ENCODE data around the gene GARNL3. TPM values are rescaled to one million over a fixed set of nuclear protein-coding genes. Genes with fewer than 3 reads are reported as not detected.

The GARNL3 gene
- total and polyA plus RNA-seq, 2 donors (not counting 1 experiment from before 2014, with no cell fraction given): 1.5 to 12.6 TPM

DNA sequence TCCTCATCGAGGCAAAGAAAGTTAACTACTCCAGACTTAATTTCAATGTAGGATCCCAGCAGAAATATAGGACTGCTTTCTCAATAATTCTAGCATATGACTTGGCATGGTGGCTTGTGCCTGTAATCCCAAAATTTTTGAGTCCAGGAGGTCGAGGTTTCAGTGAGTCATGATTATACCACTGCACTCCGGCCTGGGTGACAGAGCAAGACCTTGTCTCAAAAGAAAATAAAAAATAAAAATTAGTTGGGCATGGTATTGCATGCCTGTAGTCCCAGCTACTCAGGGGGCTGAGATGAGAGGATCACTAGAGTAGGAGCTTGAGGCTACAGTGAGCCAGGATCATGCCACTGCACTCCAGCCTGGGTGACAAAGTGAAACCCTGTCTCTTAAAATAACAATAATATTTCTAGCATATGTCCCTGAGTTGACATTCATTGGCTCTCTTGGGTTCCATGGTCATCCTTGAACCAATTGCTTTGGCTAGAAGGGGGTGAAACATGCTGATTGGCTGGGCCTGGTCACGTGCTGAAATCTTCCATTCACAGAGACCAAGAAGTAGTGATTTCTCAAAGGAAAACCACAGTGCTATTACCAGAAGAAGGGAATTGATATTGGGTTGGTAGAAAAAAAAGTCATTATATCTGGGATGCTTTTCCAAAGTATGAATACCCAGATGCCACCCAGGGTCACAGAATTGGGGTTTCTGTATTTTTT, 31.6 kb upstream of the GARNL3 start:
- Mint-ChIP-seq H3K9me3 (ENCODE audit: insufficient read depth) (no peaks in the 10 kb centered on the region), H3K4me1 (no peaks in the 10 kb centered on the region), H3K27ac (no peak overlapping the region), H3K27me3 (no peaks in the 10 kb centered on the region), H3K4me3 (no peak overlapping the region)
- intact Hi-C loops (cut with micrococcal nuclease): no loop called here
- Histone ChIP-seq H4K20me1 (ENCODE audit: control insufficient read depth, insufficient read depth, low read length, poor library complexity, severe bottlenecking) (no peaks in the 10 kb centered on the region), H3K9ac (ENCODE audit: low read length) (no peak overlapping the region), H2AFZ (ENCODE audit: insufficient read depth, low read depth, low read length, poor library complexity, severe bottlenecking) (no peak overlapping the region), H3K4me1 (ENCODE audit: control insufficient read depth in 2 of 2, insufficient read depth in 2 of 2, low read length in 2 of 2) (no peaks in the 10 kb centered on the region), H3K36me3 (replicated peaks in 1 of 2; ENCODE audit: control extremely low read depth in 1 of 2, control insufficient read depth in 1 of 2, extremely low read depth in 1 of 2, insufficient read depth in 2 of 2, low read length in 1 of 2) (no peaks in the 10 kb centered on the region), H3K27me3 (replicated peaks in 1 of 4; ENCODE audit: control extremely low read depth in 1 of 4, control insufficient read depth in 3 of 4, insufficient read depth in 4 of 4, low read length in 3 of 4) (no peaks in the 10 kb centered on the region), H3K4me2 (replicated peaks; ENCODE audit: low read depth, low read length, poor library complexity, severe bottlenecking) (no peak overlapping the region), H3K4me3 (ENCODE audit: control extremely low read depth in 1 of 5, extremely low read depth in 1 of 5, insufficient read depth in 1 of 5, low read depth in 2 of 5, low read length in 4 of 5) (no peak overlapping the region), H3K27ac (ENCODE audit: low read length in 2 of 2) (no peak overlapping the region), H3K79me2 (ENCODE audit: control insufficient read depth, insufficient read depth, low read length) (no peaks in the 10 kb centered on the region), H3K9me3 (ENCODE audit: control extremely low read depth in 1 of 3, control insufficient read depth in 2 of 3, insufficient read depth in 1 of 3, low read length in 2 of 3) (no peaks in the 10 kb centered on the region)
- ChIA-PET CTCF (no interaction called here), POLR2A (no interaction called here)
- DNase-seq (no peak), ATAC-seq (ENCODE audit: low read depth) (no peak)
- WGBS (ENCODE audit: insufficient coverage): 93% methylated on average over 2 of the region's 4 CpGs
- TF ChIP-seq EZH2 (IDR thresholded peaks at IDR 0.05; ENCODE audit: borderline replicate concordance, insufficient read depth, low read depth, low read length, poor library complexity, severe bottlenecking): no peak
- TF ChIP-seq CTCF (IDR thresholded peaks at IDR 0.05): no peak

DNA sequence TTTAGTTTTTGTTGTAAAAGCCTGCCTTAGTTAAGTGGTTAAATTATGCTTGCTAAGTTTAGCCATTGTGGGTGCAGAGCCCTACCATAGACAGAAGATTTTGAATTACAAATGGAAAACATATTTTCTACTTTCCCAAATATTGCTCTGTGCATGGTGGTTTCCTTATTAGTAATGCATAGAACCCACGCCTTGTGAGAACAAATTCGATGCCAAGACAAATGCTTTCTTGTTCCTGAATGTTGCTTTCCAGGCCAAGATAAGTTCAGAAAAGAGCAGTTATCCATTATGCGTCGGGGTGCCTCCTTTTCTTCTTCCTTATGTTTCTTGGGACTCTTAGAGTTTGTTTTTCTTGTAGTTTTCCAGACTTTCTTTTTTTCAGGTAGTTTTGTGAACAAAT, 31.0 kb upstream of the GARNL3 start:
- POLR2A ChIA-PET: no interaction called here
- H3K9me3 ChIP-seq (ENCODE audit: control extremely low read depth in 1 of 3, control insufficient read depth in 2 of 3, insufficient read depth in 1 of 3, low read length in 2 of 3): no peaks in the 10 kb centered on the region
- H3K36me3 ChIP-seq (replicated peaks in 1 of 2; ENCODE audit: control extremely low read depth in 1 of 2, control insufficient read depth in 1 of 2, extremely low read depth in 1 of 2, insufficient read depth in 2 of 2, low read length in 1 of 2): no peaks in the 10 kb centered on the region
- Mint-ChIP-seq H3K4me3 (no peak overlapping the region), H3K4me1 (no peaks in the 10 kb centered on the region), H3K27me3 (no peaks in the 10 kb centered on the region), H3K27ac (no peak overlapping the region), H3K9me3 (ENCODE audit: insufficient read depth) (no peaks in the 10 kb centered on the region)
- no peaks in the 10 kb centered on the region for H3K79me2 ChIP-seq (ENCODE audit: control insufficient read depth, insufficient read depth, low read length)
- no peak overlapping the region for H3K27ac ChIP-seq (ENCODE audit: low read length in 2 of 2)
- no peaks in the 10 kb centered on the region for H4K20me1 ChIP-seq (ENCODE audit: control insufficient read depth, insufficient read depth, low read length, poor library complexity, severe bottlenecking)
- no peak overlapping the region for H3K4me3 ChIP-seq (ENCODE audit: control extremely low read depth in 1 of 5, extremely low read depth in 1 of 5, insufficient read depth in 1 of 5, low read depth in 2 of 5, low read length in 4 of 5)
- no peaks in the 10 kb centered on the region for H3K27me3 ChIP-seq (replicated peaks in 1 of 4; ENCODE audit: control extremely low read depth in 1 of 4, control insufficient read depth in 3 of 4, insufficient read depth in 4 of 4, low read length in 3 of 4)
- H3K4me2 ChIP-seq (replicated peaks; ENCODE audit: low read depth, low read length, poor library complexity, severe bottlenecking): no peak overlapping the region
- intact Hi-C loops (cut with micrococcal nuclease): no loop called here
- H2AFZ ChIP-seq (ENCODE audit: insufficient read depth, low read depth, low read length, poor library complexity, severe bottlenecking): no peak overlapping the region
- no peak overlapping the region for H3K9ac ChIP-seq (ENCODE audit: low read length)
- ATAC-seq (ENCODE audit: low read depth) (no peak), DNase-seq (no peak)
- TF ChIP-seq CTCF (IDR thresholded peaks at IDR 0.05) (no peak), EZH2 (IDR thresholded peaks at IDR 0.05; ENCODE audit: borderline replicate concordance, insufficient read depth, low read depth, low read length, poor library complexity, severe bottlenecking) (no peak)
- CTCF ChIA-PET: no interaction called here
- WGBS (ENCODE audit: insufficient coverage): 86% methylated on average over 3 of the region's 4 CpGs
- no peaks in the 10 kb centered on the region for H3K4me1 ChIP-seq (ENCODE audit: control insufficient read depth in 2 of 2, insufficient read depth in 2 of 2, low read length in 2 of 2)
